Activated T-cell treated with anti-CD3 and anti-CD28 coated beads, Interleukin-2, amount 50 U/mL, for 72 hours (primary cell): ENCODE data around the gene KHDC3L. TPM values are rescaled to one million over a fixed set of nuclear protein-coding genes. Genes with fewer than 3 reads are reported as not detected.

ENCODE experiments used
- total RNA-seq, 2 donors: library from RNA; stranded (reverse); gene quantifications; one replicate each; pipeline ENCODE4 v1.2.3, GENCODE V29; 2022

The KHDC3L gene
- total RNA-seq, 2 donors from 2014 or later, result not detected

Other genes with a start within 250 kb of the KHDC3L start
- not detected for gene KHDC1L, start 137.2 kb upstream of the KHDC3L start, total RNA-seq
- 1 to 10 TPM; 3.4 to 3.7 TPM for gene KHDC1, start 99.5 kb upstream of the KHDC3L start, total RNA-seq
- not detected for gene DPPA5, start 8.4 kb upstream of the KHDC3L start, total RNA-seq
- gene OOEP, start 7.2 kb downstream of the KHDC3L start, total RNA-seq, result under 1 TPM; 0.76 to 0.77 TPM
- under 1 TPM; 0.77 to 0.93 TPM for gene DDX43, start 32.2 kb downstream of the KHDC3L start, total RNA-seq
- 10 to 100 TPM; 20.7 to 26.9 TPM for gene CGAS, start 89.6 kb downstream of the KHDC3L start, total RNA-seq
- gene MTO1, start 99.1 kb downstream of the KHDC3L start, total RNA-seq, result 10 to 100 TPM; 49.6 to 68.8 TPM
- over 10,000 TPM; 15,536 to 16,076 TPM for gene EEF1A1, start 158.4 kb downstream of the KHDC3L start, total RNA-seq